Measurements from ENCODE around the gene PDZD11. TPM values are rescaled to one million over a fixed set of nuclear protein-coding genes. Genes with fewer than 3 reads are reported as not detected.

PDZD11 gene
- total and polyA plus RNA-seq, 12 donors, result 24.4 to 97.7 (median 46.2) TPM

DNA sequence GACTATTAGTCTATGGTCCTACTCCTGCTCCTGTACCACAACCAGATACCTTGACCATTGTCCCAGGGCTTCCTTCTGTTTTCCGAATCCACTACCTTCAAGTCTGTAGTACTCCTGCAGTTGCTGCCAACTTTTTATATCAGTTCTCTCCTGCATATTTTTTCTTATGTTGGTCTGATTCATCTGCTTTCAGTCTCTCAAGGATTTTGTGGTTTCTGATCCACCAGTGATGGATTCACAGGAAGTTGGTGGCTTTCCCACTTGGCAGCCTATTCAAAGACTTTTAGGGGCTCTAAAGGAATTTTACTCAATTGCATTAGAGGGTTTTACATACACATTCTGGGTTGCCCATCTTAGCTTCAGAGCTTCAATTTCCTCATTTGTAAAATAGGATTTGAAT is 23.8 kb upstream of the PDZD11 start:
- TF ChIP-seq, protein P1, sequence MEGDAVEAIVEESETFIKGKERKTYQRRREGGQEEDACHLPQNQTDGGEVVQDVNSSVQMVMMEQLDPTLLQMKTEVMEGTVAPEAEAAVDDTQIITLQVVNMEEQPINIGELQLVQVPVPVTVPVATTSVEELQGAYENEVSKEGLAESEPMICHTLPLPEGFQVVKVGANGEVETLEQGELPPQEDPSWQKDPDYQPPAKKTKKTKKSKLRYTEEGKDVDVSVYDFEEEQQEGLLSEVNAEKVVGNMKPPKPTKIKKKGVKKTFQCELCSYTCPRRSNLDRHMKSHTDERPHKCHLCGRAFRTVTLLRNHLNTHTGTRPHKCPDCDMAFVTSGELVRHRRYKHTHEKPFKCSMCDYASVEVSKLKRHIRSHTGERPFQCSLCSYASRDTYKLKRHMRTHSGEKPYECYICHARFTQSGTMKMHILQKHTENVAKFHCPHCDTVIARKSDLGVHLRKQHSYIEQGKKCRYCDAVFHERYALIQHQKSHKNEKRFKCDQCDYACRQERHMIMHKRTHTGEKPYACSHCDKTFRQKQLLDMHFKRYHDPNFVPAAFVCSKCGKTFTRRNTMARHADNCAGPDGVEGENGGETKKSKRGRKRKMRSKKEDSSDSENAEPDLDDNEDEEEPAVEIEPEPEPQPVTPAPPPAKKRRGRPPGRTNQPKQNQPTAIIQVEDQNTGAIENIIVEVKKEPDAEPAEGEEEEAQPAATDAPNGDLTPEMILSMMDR (IDR thresholded peaks at IDR 0.05), result no peak
- no peak for TF ChIP-seq POLR2A (IDR thresholded peaks at IDR 0.05)
- Histone ChIP-seq H3K36me3 (replicated peaks in 1 of 2) (no peaks in the 10 kb centered on the region), H3K9me3 (replicated peaks in 1 of 3) (no peaks in the 10 kb centered on the region), H3K27me3 (peaks cover 8% of the 10 kb centered on the region), H3K4me3 (no peak overlapping the region), H3K27ac (no peak overlapping the region), H3K4me1 (replicated peaks in 1 of 2) (no peaks in the 10 kb centered on the region)
- intact Hi-C loops (cut with DNase I), result no loop called here
- WGBS, 4 donors, result 32 to 65% (median 57%) methylated on average over 1 of the region's 1 CpG
- no peak for DNase-seq

DNA sequence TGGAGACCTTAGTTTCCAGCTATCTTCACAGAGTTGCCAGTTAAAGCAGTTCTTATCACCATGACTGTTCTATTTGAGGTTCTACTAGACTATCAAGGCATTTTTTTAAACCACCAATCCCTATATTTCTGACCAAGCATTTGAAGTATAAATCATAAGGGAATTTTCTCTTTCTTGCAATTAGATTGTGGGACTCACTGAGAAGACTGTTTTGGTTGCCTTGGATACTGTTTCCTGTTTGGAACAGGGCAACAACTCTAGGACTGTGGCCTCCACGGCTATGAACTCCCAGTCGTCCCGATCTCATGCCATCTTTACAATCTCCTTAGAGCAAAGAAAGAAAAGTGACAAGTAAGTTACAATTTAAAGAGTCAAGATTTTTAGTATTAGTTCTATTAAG is 12.0 kb upstream of the PDZD11 start:
- TF ChIP-seq, protein P1 (IDR thresholded peaks at IDR 0.05), result no peak
- TF ChIP-seq POLR2A (IDR thresholded peaks at IDR 0.05), result no peak
- Histone ChIP-seq H3K4me1 (replicated peaks in 1 of 2) (no peaks in the 10 kb centered on the region), H3K9me3 (replicated peaks in 1 of 3) (no peaks in the 10 kb centered on the region), H3K36me3 (replicated peaks in 1 of 2) (no peaks in the 10 kb centered on the region), H3K4me3 (no peak overlapping the region), H3K27me3 (peaks cover 14% of the 10 kb centered on the region), H3K27ac (no peak overlapping the region)
- intact Hi-C loops (cut with DNase I), result no loop called here
- 58 to 71% (median 63%) methylated on average over 3 of the region's 3 CpGs for WGBS, 4 donors
- DNase-seq, result no peak

DNA sequence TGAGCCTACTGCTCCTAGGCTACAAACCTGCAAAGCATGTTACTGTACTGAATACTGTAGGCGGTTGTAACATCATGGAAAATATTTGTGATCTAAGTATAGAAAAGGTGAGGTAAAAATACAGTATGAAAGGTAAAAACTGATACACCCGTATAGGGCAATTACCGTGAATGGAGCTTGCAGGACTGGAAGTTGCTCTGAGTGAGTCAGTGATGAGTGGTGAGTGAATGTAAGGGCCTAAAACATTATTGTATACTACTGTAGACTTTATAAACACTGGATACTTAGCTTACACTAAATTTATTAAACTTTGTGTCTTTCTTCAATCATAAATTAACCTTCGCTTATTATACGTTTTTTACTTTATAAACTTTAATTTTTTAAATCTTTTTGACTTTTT is 3.9 kb upstream of the PDZD11 start:
- peaks cover 9% of the 10 kb centered on the region for H3K27me3 ChIP-seq
- H3K36me3 ChIP-seq (replicated peaks in 1 of 2), result no peaks in the 10 kb centered on the region
- H3K4me1 ChIP-seq (replicated peaks in 1 of 2), result no peaks in the 10 kb centered on the region
- TF ChIP-seq, protein P1 (IDR thresholded peaks at IDR 0.05), result no peak
- no peak for TF ChIP-seq POLR2A (IDR thresholded peaks at IDR 0.05)
- no peak for DNase-seq
- 70 to 93% (median 84%) methylated on average over 5 of the region's 5 CpGs for WGBS, 4 donors
- intact Hi-C loops (cut with DNase I), result no loop called here
- no peak overlapping the region for H3K4me3 ChIP-seq
- H3K9me3 ChIP-seq (replicated peaks in 1 of 3), result no peaks in the 10 kb centered on the region
- H3K27ac ChIP-seq, result no peak overlapping the region

DNA sequence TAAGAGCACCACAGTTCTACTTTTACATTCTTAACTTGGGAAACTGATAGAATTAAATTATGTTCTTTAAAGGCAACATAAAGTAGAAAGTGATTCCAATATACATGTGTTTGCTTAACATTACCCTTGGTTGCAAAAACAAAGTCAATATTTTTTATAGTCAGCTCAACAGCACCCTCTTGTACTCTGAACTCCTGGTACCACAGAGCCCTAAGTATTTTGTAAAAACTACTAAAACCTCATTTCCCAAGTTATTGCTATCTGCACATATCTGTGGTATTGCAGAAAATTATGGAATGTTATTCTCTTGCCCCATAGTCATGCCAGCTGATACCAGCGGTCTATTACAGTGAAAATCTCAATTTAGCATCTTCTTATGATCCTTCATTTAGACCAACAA is 3.1 kb upstream of the PDZD11 start:
- Histone ChIP-seq H3K36me3 (replicated peaks in 1 of 2) (no peaks in the 10 kb centered on the region), H3K9me3 (replicated peaks in 1 of 3) (no peaks in the 10 kb centered on the region), H3K27me3 (peaks cover 4% of the 10 kb centered on the region), H3K4me1 (replicated peaks in 1 of 2) (no peaks in the 10 kb centered on the region), H3K27ac (no peak overlapping the region), H3K4me3 (no peak overlapping the region)
- TF ChIP-seq, protein P1 (IDR thresholded peaks at IDR 0.05), result no peak
- no peak for TF ChIP-seq POLR2A (IDR thresholded peaks at IDR 0.05)
- intact Hi-C loops (cut with DNase I), result no loop called here
- DNase-seq, result no peak
- WGBS, 4 donors, result 0% methylated on average over 1 of the region's 1 CpG

Measured in adrenal gland (tissue), 12 donors.